Inflammatory macrophage treated with lipopolysaccharide for 4 hours (primary cell): Measurements from ENCODE around the gene TRIM54.
"Not testable (repeated sequence)": the region's sequence is repeated elsewhere in the genome, so short reads cannot be mapped to it uniquely, and the experiment has no call there.

Experiments
- DNase-seq: peaks from one replicate; pipeline ENCODE4 v3.0.0-alpha.2; 2020

TRIM54 gene

GRCh38 chr2:27285481-27285880 lies 3.3 kb downstream of the TRIM54 start:
- DNase-seq, result no peak

- no peak for DNase-seq
Observed at GRCh38 chr2:27288610-27289009, 6.4 kb downstream of the TRIM54 start.

GRCh38 chr2:27290549-27290948 lies 8.3 kb downstream of the TRIM54 start:
- DNase-seq, result no peak

GRCh38 chr2:27291865-27292264 lies 9.6 kb downstream of the TRIM54 start:
- DNase-seq, result no peak

GRCh38 chr2:27294928-27295327 lies 12.7 kb downstream of the TRIM54 start:
- DNase-seq, result no peak

- DNase-seq, result peak; percentile 79
Observed at GRCh38 chr2:27296481-27296880, 14.3 kb downstream of the TRIM54 start.

- peak; percentile 24 for DNase-seq
Observed at GRCh38 chr2:27297195-27297594, 15.0 kb downstream of the TRIM54 start.

GRCh38 chr2:27298391-27299080 lies 16.3 kb downstream of the TRIM54 start:
- DNase-seq, result no peak

GRCh38 chr2:27300606-27301005 lies 18.4 kb downstream of the TRIM54 start:
- not testable (repeated sequence) for DNase-seq

- DNase-seq, result peak; percentile 85
Observed at GRCh38 chr2:27303093-27304025, 21.1 kb downstream of the TRIM54 start.

- DNase-seq, result no peak
Observed at GRCh38 chr2:27304488-27305240, 22.4 kb downstream of the TRIM54 start.

GRCh38 chr2:27305516-27305915 lies 23.3 kb downstream of the TRIM54 start:
- DNase-seq, result no peak

- no peak for DNase-seq
Observed at GRCh38 chr2:27306136-27306535, 23.9 kb downstream of the TRIM54 start.

- no peak for DNase-seq
Observed at GRCh38 chr2:27306573-27307286, 24.5 kb downstream of the TRIM54 start.

- DNase-seq, result no peak
Observed at GRCh38 chr2:27307287-27307544, 25.0 kb downstream of the TRIM54 start.

GRCh38 chr2:27307545-27308358 lies 25.5 kb downstream of the TRIM54 start:
- DNase-seq, result no peak

- no peak for DNase-seq
Observed at GRCh38 chr2:27308359-27308881, 26.2 kb downstream of the TRIM54 start, which contains the start of gene UCN. TSS of gene UCN (minus strand) at chr2:27308445. CDS start at chr2:27307895, 550 bp downstream.

- no peak for DNase-seq
Observed at GRCh38 chr2:27309651-27310050, 27.4 kb downstream of the TRIM54 start.

- DNase-seq, result no peak
Observed at GRCh38 chr2:27312152-27312551, 29.9 kb downstream of the TRIM54 start.

GRCh38 chr2:27313882-27314645 lies 31.8 kb downstream of the TRIM54 start:
- no peak for DNase-seq

GRCh38 chr2:27314709-27315108 lies 32.5 kb downstream of the TRIM54 start:
- no peak for DNase-seq
